ENCODE data around the gene DMBX1. TPM values are rescaled to one million over a fixed set of nuclear protein-coding genes. Genes with fewer than 3 reads are reported as not detected.

The DMBX1 gene
- total RNA-seq, 2 experiments from 2014 or later: not detected

DNA sequence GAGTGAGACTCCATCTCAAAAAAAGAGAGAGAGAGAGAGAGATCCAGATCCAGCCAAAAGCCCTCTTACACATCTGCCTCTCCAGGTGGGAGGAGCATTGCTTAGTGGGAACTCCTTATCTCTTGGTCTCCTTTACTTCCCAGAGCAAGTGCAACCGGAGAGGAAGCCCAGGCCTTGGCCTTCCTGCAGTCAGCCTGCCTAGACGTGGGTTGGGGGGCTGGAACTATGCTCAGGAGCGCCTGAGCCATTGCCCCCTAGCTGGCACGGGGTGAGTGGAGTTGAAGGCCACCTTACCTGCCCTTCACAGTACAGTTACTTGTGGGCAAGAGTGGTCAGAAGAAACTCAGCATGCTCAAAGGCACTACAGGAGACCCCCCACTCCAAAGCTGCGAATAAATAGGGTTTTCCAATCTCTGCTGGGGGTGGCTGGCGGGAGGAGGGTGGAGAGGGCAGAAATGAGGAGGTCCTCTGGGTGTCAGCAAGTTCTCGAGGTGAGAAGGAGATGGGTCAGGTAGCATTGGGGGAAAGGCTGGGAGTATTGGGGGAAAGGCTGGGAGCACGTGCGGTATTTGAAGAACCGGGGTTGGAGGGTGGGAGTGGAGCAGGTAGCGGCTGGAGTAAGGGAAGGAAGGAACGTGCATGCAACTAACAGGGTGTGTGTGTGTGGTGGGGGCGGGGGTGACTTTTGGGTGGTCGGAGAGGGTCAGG is 4.7 kb upstream of the DMBX1 start:
- no TSS peak for BruUV-seq (replicated peaks)
- DNase-seq (ENCODE audit: low spot score): no peak
- TF ChIP-seq EZH2phosphoT487 (IDR thresholded peaks at IDR 0.05; ENCODE audit: borderline replicate concordance, low read depth, low read length): no peak
- TF ChIP-seq CTCF (conservative IDR thresholded peaks at IDR 0.05; ENCODE audit: low read length): no peak
- H3K79me2 ChIP-seq (ENCODE audit: insufficient read depth, low read depth, low read length): no peaks in the 10 kb centered on the region
- H3K36me3 ChIP-seq (ENCODE audit: insufficient read depth, low read length): no peaks in the 10 kb centered on the region
- no peak overlapping the region for H3K4me2 ChIP-seq (ENCODE audit: low read length)
- ChIA-PET CTCF (ENCODE audit: unreplicated experiment) (no interaction called here), POLR2A (interaction anchor here (0.7 kb wide), 1 partner anchor 1593 kb away, joined by 3 read pairs; no protein-coding TSS in a partner anchor)
- no peak overlapping the region for H3K4me3 ChIP-seq (ENCODE audit: low read depth, low read length, poor library complexity, severe bottlenecking)
- H3K27ac ChIP-seq (ENCODE audit: low read depth, low read length, poor library complexity, severe bottlenecking): no peak overlapping the region
- no peaks in the 10 kb centered on the region for H3K4me1 ChIP-seq (ENCODE audit: insufficient read depth, low read length, poor library complexity, severe bottlenecking)
- no peaks in the 10 kb centered on the region for H3K9me2 ChIP-seq (ENCODE audit: insufficient read depth, low read length)
- H3K9me3 ChIP-seq (ENCODE audit: low read length): no peaks in the 10 kb centered on the region
- H2AFZ ChIP-seq (ENCODE audit: low read length): no peak overlapping the region
- no peaks in the 10 kb centered on the region for H4K20me1 ChIP-seq (ENCODE audit: insufficient read depth, low read length)
- intact Hi-C loops (cut with micrococcal nuclease; ENCODE audit: unreplicated experiment): no loop called here

- Histone ChIP-seq H3K27ac (ENCODE audit: low read depth, low read length, poor library complexity, severe bottlenecking) (no peak overlapping the region), H3K9me2 (ENCODE audit: insufficient read depth, low read length) (no peaks in the 10 kb centered on the region), H3K79me2 (ENCODE audit: insufficient read depth, low read depth, low read length) (no peaks in the 10 kb centered on the region), H4K20me1 (ENCODE audit: insufficient read depth, low read length) (no peaks in the 10 kb centered on the region), H3K4me3 (ENCODE audit: low read depth, low read length, poor library complexity, severe bottlenecking) (no peak overlapping the region), H3K36me3 (ENCODE audit: insufficient read depth, low read length) (no peaks in the 10 kb centered on the region), H3K4me1 (ENCODE audit: insufficient read depth, low read length, poor library complexity, severe bottlenecking) (no peaks in the 10 kb centered on the region), H3K9me3 (ENCODE audit: low read length) (no peaks in the 10 kb centered on the region), H2AFZ (ENCODE audit: low read length) (no peak overlapping the region), H3K4me2 (ENCODE audit: low read length) (no peak overlapping the region)
- no TSS peak for BruUV-seq (replicated peaks)
- ChIA-PET POLR2A (no interaction called here), CTCF (ENCODE audit: unreplicated experiment) (no interaction called here)
- DNase-seq (ENCODE audit: low spot score): no peak
- TF ChIP-seq EZH2phosphoT487 (IDR thresholded peaks at IDR 0.05; ENCODE audit: borderline replicate concordance, low read depth, low read length) (no peak), CTCF (conservative IDR thresholded peaks at IDR 0.05; ENCODE audit: low read length) (no peak)
- intact Hi-C loops (cut with micrococcal nuclease; ENCODE audit: unreplicated experiment): no loop called here
Measured at GRCh38 chr1:46485564-46486431, 3.8 kb upstream of the DMBX1 start.

Measured in OCI-LY7 (cell line).